Cerebellar nuclear complex (tissue), 1 donor: ENCODE results near the gene PLD3.
"Not testable (repeated sequence)": the region's sequence is repeated elsewhere in the genome, so short reads cannot be mapped to it uniquely, and the experiment has no call there.

Experiments
- DNase-seq, 2 experiments: peaks; one replicate each; lab custom pipeline; 2025; lab: John Stamatoyannopoulos, UW

The PLD3 gene

DNA sequence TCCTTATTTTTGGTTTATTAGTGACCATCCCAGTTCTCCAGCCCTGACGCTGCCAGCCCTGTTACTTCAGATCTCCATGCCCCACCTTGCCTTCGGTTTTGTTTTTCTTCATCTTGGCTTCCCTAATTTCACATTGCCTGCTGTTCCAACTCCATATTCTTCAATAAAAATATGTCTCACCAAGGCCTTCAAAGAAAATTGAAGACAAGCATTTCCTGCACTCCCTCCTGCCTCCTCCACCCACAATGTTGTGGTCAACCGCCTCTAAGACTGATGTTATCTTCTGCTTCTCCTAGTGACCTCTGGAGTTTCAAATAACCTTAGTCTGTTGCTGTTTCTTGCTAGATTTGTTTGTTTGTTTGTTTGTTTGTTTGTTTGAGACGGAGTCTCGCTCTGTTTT, 14.6 kb downstream of the PLD3 start:
- DNase-seq, result no peak

DNA sequence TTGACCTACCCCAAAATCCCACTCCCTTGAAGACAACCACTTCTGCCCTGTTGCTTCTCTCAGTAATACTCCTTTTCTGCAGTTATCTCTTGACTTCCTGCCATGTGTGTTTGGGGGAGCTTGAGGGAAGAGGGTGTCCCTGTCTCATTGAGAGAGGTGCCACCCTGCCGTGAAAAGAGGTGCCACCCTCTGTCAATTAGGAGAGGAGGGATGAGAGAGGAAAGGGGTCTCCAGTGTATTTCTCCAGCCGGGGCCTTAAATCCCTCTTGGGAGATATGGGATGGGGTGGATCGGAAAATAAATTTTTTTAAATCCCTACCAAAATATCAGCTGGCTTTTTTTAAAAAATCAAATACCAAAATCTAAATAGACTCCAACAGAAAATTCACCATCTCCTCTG, 16.5 kb downstream of the PLD3 start:
- DNase-seq, result no peak

DNA sequence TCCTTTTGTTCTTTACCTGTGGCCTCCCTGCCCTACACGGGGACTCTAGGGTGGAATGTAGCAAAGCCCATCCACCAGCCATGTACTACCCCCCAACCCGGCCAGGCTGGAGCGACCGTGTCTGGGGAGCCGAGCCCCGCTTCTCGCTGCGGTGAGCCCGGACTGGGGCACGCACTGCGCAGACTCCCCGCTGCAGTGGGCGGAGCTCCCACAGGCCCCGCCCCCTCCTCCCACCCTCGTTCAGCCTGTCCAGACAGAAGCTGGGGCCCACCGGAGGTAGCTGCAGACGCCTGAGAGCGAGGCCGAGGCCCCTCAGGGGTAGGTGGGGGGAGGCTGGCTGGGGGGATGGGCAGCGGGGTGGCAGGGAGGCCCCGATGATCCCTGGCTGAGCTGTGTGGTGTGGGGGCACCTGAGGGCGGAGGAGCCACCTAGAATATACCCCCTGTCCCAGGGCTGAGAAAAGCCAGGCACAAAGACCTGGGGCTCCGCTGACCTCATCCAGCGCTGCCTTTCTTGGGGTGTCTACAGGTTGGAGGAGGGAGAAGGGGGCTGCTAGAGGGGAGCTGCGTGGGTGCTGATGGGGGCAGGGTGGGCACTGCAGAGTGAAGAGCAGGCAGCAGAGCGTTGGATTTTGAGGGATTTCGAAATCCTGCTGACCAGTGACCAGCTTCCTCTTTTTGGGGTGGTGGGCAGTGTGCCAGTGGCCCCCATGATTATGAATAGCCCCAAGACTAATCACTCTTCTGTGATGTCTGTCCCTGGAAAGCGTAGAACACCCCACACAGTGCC, 17.3 kb downstream of the PLD3 start:
- peak in 1 of 2 experiments; percentile 22 for DNase-seq

DNA sequence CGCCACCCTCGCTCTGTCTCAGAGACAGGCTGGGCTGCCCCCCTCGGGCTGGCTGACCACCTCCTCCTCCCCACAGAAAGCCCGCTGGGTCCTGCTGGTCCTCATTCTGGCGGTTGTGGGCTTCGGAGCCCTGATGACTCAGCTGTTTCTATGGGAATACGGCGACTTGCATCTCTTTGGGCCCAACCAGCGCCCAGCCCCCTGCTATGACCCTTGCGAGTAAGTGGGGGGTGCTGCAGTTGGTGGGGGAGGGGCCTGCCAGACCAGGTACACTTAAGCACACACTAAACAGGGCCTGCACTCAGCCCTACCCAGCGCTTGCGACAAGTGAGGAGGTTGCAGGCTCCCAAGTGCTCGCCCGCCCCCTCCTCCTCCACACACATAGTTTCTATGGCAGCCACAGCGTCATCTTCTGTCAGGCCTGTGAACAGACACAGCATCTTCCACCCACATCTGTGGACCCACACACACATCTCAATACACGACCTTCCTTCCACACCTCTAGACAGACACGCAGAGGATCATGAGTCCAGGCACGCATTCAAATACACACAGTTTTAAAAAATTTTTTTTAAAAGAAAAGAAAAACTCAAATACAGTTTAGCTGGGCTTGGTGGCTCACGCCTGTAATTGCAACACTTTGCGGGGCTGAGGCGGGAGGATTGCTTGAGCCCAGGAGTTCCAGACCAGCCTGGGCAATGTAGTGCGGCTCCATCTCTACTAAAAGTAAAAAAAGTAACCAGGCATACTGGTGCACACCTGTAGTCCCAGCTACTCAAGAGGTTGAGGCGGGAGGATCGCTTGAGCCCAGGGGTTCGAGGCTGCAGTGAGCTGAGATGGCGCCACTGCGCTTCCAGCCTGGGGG, 18.4 kb downstream of the PLD3 start:
- no peak for DNase-seq

DNA sequence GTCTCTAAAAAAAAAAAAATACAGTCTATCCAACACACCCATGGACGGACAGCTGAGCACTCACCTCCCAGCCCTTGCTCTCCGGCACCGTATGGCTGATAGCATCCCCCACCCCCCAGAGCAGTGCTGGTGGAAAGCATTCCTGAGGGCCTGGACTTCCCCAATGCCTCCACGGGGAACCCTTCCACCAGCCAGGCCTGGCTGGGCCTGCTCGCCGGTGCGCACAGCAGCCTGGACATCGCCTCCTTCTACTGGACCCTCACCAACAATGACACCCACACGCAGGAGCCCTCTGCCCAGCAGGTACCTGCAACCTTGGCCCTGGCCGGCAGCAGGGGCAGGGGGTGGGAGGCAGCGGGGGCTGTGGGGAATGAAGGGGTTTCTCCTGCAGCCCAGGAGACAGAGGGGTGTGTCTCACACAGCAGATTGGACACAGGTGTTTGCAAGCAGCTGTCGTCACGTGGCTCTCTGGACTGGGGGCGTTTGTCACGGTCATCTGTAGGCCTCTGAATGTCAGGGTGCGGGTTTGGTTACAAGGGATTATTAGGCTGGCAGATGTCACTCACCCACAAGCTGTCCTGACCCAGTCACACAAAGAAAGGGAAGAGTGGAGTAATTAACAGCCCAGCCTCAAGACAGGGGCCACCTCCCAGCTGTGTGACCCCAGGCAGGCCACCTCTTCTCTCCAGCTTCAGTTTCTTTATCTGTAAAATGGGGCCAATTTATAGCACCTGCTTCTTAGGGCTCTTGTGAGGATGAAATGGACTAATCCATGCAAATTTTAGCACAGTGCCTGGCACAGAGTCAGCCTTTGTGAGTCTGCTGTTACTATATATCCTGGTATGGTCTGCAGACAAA, 19.3 kb downstream of the PLD3 start:
- no peak for DNase-seq

DNA sequence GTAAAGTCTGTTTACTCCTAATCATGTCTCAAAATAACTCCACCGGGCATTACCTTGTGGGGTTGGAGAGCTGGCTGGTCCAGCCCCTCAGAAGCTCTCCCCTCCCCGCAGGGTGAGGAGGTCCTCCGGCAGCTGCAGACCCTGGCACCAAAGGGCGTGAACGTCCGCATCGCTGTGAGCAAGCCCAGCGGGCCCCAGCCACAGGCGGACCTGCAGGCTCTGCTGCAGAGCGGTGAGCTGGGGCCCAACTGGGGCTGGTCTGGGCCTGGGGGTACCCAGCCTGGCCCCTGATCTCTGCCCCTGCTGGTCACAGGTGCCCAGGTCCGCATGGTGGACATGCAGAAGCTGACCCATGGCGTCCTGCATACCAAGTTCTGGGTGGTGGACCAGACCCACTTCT, 21.3 kb downstream of the PLD3 start:
- no peak for DNase-seq

DNA sequence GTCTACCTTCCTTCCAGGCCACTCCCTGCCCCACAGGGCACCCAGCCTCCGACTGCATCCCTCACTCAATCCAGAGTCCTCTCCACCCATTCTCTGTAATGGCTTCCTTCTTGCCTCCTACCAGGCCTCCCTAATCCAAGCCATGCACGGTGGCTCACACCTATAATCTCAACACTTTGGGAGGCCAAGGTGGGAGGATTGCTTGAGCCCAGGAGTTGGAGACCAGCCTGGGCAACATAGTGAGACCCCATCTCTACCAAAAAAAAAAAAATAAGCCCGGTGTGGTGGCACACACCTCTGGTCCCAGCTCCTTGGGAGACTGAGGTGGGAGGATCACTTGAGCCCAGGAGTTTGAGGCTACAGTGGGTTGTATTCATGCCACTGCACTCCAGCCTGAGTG, 21.8 kb downstream of the PLD3 start:
- not testable (repeated sequence) for DNase-seq

DNA sequence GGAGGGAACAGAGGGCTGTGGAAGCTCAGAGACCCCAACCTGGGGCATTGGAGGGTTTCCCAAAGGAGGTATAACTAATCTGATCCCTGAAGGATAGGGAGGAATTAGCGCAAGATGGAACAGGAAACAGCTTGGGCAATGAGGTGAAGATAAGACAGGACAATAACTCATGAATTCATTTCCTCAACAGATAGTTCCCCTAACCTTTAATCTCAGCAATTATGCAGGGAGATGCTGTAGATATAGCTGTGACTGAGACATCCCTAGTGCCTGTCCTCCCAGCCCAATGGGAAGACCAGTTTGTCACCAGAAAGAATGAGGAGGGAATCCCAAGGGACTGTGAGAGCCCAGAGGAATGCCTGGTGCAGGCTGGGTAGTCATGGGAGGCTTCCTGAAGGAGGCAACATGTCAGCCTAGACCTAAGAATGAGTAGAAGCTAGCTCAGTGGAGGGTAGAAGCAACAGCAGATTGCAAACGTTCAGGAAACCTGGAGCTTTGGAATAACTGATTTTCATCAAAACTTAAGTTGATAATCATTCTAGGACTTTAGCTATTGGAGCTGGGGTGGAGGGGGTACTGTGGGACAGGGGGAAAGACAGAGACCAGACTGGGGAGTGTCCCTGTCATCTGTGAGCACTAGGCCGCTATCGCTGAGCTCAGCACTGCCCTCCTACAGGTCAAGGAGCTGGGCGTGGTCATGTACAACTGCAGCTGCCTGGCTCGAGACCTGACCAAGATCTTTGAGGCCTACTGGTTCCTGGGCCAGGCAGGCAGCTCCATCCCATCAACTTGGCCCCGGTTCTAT, 22.7 kb downstream of the PLD3 start:
- DNase-seq, result no peak

DNA sequence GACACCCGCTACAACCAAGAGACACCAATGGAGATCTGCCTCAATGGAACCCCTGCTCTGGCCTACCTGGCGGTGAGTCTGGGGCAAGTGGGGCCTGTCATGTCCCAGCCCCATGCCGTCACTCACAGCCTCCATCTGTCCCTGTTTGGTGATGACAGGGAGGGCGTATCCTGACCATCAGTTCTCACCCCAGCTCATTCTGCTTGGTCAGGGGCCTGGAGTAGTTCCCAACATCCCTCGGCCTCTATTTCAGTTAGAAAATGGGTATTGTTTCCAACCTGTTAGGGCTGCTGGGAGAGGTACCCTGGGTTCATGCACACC, 23.3 kb downstream of the PLD3 start:
- DNase-seq, result no peak

DNA sequence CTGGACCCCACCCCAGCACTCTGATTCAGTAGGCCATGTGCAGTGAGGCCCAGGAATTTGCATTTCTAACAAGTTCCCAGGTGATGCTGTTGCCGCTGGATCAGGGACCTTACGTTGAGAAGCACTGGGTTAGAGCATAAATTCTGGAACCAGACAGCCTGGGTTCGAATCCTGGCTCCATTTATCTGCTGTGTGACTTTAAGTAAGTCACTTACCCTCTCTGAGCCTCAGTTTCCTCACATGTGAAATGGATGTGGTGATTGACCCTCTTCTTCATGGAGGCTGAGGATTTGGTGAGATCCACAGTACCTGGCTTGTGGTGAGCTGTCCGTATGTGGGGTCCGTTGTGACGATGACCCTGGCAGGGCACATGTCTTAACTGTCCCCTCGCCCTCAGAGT, 25.6 kb downstream of the PLD3 start:
- no peak for DNase-seq

DNA sequence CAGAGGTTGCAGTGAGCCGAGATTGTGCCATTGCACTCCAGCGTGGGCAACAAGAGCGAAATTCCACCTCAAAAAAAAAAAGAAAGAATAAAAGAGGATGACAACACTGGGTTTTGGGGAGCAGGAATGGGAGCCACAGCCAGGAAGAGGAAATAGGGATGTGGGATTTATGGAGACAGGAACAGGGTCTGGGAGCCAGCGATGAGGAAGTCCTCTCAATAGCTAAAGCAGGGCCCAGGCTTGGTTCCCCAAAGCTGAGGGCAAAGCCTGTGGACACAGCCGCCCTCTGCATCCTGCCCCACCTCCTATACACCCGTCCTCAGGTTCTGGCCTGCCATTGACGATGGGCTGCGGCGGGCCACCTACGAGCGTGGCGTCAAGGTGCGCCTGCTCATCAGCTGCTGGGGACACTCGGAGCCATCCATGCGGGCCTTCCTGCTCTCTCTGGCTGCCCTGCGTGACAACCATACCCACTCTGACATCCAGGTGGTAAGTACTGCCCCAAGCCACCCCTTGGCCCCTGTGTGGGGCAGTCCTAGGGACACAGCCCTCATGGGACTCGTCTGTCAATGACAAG, 27.9 kb downstream of the PLD3 start:
- DNase-seq, result no peak

DNA sequence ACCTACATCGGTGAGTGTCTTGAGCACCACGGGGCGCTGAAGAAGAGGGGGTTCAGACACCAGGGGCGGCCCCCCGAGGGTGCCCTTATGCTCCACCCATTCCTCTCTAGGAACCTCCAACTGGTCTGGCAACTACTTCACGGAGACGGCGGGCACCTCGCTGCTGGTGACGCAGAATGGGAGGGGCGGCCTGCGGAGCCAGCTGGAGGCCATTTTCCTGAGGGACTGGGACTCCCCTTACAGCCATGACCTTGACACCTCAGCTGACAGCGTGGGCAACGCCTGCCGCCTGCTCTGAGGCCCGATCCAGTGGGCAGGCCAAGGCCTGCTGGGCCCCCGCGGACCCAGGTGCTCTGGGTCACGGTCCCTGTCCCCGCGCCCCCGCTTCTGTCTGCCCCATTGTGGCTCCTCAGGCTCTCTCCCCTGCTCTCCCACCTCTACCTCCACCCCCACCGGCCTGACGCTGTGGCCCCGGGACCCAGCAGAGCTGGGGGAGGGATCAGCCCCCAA, 29.4 kb downstream of the PLD3 start:
- DNase-seq, result no peak

DNA sequence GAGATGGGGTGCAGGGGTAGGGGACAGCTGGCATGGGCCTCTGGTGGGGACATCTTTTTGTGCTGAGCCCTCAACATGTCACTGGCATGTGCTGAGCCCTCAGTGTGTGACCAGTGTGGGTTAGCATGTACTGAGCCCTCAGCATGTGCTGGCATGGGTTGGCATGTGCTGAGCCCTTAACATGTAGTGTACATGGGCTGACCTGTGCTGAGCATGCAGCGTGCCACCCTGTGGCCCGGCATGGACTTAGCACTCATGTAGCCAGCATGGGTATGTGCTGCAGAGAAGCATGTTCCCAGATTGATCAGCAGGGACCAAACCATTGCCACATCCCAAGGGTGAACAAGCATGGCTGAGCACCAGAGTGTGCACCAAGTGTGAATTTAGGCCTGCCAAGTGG, 30.0 kb downstream of the PLD3 start:
- DNase-seq, result no peak

DNA sequence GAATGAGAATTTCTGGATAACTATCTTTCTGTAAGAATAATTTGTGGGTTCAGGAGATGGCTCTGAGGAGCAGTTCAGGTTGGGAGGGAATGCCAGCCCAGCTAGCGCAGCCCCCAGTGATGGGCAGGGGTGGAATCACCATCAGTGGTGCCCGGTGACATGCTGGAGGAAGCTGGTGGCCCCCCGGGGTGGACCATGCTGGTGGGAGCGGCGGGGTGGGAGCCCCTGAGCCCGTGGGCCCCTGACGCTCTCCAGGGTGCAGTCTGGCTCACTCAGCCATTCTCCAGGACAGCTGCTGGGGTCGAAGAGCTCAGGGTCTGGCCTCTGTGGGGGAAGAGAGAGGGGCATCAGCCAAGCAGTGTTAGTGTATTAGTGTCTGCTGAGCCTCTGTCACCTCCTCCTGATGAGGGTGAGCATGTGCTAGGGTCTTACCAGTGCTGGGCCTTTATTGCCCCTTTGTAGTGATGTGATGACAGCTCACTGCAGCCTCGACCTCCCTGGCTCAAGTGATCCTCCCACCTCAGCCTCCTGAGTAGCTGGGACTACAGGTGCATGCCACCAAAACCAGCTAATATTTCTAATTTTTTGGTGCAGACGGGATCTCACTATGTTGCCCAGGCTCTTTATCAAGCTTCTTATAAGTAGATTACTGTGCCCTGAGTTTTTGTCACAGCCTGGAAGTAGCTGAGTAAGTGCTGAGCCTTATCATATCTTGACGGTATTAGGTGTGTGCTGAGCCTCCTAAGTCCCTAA, 31.1 kb downstream of the PLD3 start:
- no peak for DNase-seq

DNA sequence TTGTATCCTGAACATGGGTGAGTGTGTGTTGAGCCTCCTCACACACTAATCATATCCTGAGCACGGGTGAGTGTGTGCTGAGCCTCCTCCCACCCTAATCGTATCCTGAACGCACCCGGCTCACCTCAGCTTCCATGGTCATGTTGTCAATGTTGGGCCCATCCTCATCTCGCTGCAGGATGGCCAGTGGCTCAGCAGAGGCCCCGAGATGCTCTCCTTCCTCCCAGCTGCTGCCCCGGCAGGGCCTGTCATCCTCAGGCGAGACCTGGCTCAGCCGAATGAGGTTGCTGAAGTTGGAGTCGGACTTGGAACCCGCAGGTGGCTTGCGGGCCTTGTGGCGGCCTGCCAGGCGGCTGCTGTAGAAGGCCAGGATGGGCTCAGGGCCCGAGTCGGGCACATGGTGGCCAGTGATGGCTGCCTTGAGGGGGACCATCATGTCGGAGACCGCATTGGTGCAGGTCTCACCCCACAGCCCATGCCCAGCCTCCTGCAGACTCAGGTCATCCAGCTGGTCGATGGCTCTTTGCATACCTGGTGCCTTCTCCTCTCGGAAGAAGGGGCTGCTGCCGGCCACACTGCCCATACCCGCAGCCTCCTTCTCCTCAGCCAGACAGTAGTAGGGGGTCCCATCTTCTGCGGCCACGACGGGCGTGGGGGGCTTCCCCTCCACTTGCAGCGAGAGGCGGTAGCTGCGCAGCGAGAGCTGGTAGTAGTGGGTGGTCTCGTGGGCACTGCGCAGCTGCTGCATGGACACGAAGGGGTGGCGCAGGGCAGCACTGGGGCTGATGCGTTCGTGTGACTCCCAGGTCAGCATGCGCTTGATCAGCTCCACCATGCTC, 31.9 kb downstream of the PLD3 start:
- DNase-seq, result no peak

DNA sequence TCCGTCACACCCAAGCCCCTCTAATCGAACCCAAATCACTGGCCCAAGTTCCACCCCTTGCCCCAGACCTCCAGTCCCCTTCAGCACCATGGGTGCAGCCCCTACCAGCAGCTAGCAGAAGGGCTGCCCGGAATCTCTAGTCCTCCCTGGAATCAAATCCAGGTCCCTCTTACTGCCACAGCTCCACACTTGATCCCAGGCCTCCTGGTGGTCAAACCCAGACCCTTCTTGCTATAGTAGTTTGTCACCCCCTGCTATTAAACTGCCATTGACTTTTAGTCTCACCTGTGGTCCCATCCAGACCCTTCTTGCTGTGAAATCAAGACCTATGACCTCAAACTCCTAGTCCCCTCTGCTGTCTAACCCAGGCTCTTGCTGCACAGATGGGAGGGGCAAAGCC, 32.8 kb downstream of the PLD3 start:
- DNase-seq, result no peak

DNA sequence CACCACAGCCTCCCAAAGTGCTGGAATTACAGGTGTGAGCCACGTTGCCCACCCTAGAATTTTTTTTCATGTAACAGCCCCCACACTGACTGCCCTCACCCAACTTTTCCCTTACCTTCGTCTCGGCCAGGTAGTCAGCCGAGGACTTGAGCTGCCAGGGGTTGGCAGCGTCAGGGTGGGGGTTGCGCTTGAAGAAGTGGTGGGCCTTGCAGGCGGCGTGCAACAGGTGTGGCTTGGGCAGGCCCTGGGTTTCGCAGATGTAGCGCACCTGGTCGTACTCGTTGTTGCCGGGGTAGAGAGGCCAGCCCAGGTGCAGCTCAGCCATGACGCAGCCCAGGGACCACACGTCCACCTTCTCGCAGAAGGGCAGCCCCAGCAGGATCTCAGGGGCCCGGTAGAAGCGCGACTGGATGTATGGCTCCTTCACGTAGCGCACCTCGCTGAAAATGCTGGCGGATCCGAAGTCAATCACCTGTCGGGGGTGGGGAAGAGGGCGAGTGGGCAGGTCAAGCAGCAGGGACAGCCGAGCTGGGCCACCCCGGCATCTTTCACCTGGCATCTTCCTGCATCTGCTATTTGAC, 35.3 kb downstream of the PLD3 start:
- DNase-seq, result no peak

DNA sequence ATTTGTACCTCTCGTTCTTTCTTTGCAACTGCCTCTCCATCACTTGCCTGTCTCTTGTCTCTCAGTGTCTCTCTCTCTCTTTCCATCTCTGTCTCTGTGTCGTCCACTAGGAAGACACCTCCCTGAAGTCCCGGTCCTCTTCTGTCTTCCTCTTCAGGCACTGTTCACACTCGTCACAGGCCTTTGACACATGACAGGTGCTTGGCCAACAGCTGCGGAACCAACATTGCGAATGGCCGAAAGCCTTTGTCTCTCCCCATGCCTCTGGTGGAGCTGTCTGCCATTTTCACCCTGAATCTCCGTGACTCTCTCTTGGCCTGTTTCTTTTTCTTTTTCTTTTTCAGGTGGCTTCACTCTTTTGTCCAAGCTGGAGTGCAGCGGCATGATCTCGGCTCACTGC, 38.7 kb downstream of the PLD3 start:
- no peak for DNase-seq

DNA sequence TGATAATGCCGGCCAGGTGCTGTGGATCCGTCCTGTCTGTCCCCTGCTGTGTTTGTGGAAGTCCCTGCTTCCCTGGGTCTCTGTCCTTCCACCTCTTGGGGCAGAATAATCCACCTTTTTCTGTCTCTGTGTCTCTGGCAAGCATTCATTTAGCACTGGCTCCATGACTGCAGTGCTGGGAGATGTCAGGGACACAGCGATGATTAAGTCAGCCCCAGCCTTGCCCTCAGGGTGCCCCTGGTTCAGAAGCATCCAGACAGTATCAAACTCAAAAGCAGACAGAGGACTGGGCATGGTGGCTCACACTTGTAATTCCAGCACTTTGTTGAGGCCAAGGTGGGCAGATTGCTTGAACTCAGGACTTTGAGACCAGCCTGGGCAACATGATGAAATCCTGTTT, 40.0 kb downstream of the PLD3 start:
- DNase-seq, result no peak
